GM12874 (cell line): ENCODE measurements around the gene STKLD1.

ENCODE experiments used
- TF ChIP-seq, protein P1 (sequence below): IDR thresholded peaks from 2 replicates; pipeline ENCODE4 v1.5.1; 2011; ENCODE audit warnings: low read depth, mild to moderate bottlenecking, control low read depth, low read length, moderate library complexity; ENCODE audit not compliant: insufficient read depth

Gene STKLD1

DNA sequence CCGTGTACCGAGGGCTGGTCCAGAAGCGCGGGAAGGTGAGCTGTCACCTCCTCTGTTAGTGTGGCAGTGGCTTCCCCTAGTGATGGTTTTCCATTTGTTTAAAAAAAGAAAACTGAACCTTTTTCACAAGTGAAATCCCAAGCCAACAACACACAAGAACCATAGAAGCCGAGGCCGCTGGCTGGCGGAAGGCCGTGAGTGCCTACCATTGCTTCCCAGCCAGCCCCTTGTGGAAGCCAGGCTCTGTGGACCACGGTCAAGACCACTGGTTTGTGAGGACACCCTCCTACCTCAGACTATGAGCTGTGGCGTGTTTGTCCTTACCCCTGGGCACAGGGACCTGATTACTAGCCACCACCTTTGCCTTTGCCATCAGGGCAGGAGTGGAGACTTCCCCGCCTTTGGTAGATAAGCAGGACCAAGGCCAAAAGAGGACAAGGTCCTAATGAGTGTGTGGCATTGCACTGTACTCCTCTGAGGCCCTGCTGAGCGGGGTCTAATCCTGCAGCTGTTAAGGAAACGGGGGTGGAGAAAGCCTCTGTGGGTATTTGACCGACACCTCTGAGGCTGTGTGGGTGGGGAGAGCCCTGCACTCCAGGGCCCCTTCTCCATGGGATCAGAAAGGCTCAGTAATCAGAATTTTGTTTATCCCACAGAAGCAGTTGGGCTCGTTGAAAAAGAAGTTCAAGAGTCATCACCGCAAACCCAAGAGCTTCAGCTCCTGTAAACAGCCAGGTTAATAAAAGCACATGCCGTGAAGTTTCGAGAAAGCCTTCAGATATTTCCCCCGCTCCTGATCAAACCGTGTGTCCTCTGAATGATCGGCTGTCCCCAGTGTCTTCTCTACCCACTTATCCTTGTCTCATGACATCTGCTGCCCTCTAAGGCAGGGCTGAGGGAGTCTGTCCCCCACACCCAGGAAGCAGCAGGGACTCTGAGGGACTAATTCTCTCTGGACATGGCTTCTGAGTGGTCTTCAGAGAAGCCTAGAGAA lies 15.5 kb upstream of the STKLD1 start:
- TF ChIP-seq, protein P1, sequence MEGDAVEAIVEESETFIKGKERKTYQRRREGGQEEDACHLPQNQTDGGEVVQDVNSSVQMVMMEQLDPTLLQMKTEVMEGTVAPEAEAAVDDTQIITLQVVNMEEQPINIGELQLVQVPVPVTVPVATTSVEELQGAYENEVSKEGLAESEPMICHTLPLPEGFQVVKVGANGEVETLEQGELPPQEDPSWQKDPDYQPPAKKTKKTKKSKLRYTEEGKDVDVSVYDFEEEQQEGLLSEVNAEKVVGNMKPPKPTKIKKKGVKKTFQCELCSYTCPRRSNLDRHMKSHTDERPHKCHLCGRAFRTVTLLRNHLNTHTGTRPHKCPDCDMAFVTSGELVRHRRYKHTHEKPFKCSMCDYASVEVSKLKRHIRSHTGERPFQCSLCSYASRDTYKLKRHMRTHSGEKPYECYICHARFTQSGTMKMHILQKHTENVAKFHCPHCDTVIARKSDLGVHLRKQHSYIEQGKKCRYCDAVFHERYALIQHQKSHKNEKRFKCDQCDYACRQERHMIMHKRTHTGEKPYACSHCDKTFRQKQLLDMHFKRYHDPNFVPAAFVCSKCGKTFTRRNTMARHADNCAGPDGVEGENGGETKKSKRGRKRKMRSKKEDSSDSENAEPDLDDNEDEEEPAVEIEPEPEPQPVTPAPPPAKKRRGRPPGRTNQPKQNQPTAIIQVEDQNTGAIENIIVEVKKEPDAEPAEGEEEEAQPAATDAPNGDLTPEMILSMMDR = no peak

- TF ChIP-seq, protein P1 = no peak
These were observed 14.6 kb upstream of the STKLD1 start for GRCh38 chr9:133361507-133362092.

- TF ChIP-seq, protein P1 = no peak
These were observed 13.7 kb upstream of the STKLD1 start for GRCh38 chr9:133362359-133363044.

- TF ChIP-seq, protein P1 = no peak
These were observed 9.7 kb upstream of the STKLD1 start for GRCh38 chr9:133366435-133366834.

GRCh38 chr9:133367221-133367620 lies 8.9 kb upstream of the STKLD1 start:
- TF ChIP-seq, protein P1 = no peak

DNA sequence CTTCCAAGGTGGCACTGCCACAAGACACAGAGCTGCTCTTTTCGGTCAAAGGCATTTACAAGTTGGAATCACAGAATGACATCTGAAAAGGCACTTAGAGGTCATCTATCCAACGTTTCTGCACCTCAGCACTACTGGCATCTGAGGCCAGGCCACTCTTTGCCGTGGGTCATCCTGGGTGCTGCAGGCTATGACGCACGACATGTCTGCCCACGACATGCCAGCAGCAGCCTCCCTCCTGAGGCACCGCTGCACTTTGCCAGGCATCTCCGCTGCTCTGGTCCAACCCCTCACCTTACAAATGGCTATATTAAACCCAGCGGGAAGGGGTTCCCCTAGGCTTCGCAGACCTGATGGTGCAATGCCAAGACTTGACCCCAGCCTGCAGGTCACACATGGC lies 8.4 kb upstream of the STKLD1 start:
- TF ChIP-seq, protein P1 = no peak
